HepG2 (cell line): ENCODE results near the gene WDR59. TPM values are rescaled to one million over a fixed set of nuclear protein-coding genes. Genes with fewer than 3 reads are reported as not detected.

ENCODE experiments used
- AKAP8 ChIP-seq: sonication (generic); formaldehyde crosslinking; IDR thresholded peaks from 2 replicates; pipeline ENCODE4 v1.5.1; 2020; ENCODE audit warnings: mild to moderate bottlenecking, missing genetic modification reagents
- BRF2 ChIP-seq: sonication (generic); formaldehyde crosslinking; IDR thresholded peaks from 2 replicates; pipeline ENCODE4 v1.8.1; 2022; ENCODE audit warnings: mild to moderate bottlenecking, missing genetic modification reagents
- CEBPZ ChIP-seq: IDR thresholded peaks from 2 replicates; pipeline ENCODE4 v1.6.1; 2012; ENCODE audit warnings: low read length, improper control_type of control experiment
- ELF1 ChIP-seq: sonication (generic); formaldehyde crosslinking; IDR thresholded peaks from 2 replicates; pipeline ENCODE4 v1.4.0; 2020; ENCODE audit warnings: missing genetic modification reagents
- GZF1 ChIP-seq: sonication (generic); formaldehyde crosslinking; IDR thresholded peaks from 2 replicates; pipeline ENCODE4 v1.5.1; 2020; ENCODE audit warnings: mild to moderate bottlenecking, missing genetic modification reagents
- HDAC2 ChIP-seq: sonication (generic); formaldehyde crosslinking; IDR thresholded peaks from 2 replicates; pipeline ENCODE4 v1.4.0; 2020; ENCODE audit warnings: missing genetic modification reagents
- KLF6 ChIP-seq: IDR thresholded peaks from 2 replicates; pipeline ENCODE4 v1.8.0; 2016; ENCODE audit warnings: missing biosample characterization, missing genetic modification reagents
- KMT2B ChIP-seq: IDR thresholded peaks from 2 replicates; pipeline ENCODE4 v1.6.1; 2016; ENCODE audit warnings: missing genetic modification reagents, missing compliant biosample characterization
- NFRKB ChIP-seq: fragments of 450-650 bp; IDR thresholded peaks from 2 replicates; pipeline ENCODE4 v1.6.1; 2017
- NRL ChIP-seq: sonication (generic); formaldehyde crosslinking; IDR thresholded peaks from 2 replicates; pipeline ENCODE4 v1.5.0; 2020; ENCODE audit warnings: missing genetic modification reagents, mild to moderate bottlenecking, moderate library complexity, borderline replicate concordance
- POLR2AphosphoS2 ChIP-seq: IDR thresholded peaks from 2 replicates; pipeline ENCODE4 v1.6.1; 2011; ENCODE audit warnings: low read depth, low read length, improper control_type of control experiment
- SMARCE1 ChIP-seq: fragments of 450-650 bp; IDR thresholded peaks from 2 replicates; pipeline ENCODE4 v1.6.1; 2017; ENCODE audit warnings: borderline replicate concordance
- SRSF9 ChIP-seq: fragments of 200-400 bp; formaldehyde crosslinking; IDR thresholded peaks from 2 replicates; pipeline ENCODE4 v1.6.1; 2018; ENCODE audit warnings: borderline replicate concordance, mild to moderate bottlenecking, low read depth, low read length; ENCODE audit not compliant: insufficient read depth, poor library complexity, severe bottlenecking
- TBP ChIP-seq: sonication (generic); formaldehyde crosslinking; IDR thresholded peaks from 2 replicates; pipeline ENCODE4 v1.5.0; 2020; ENCODE audit warnings: missing genetic modification reagents
- TGIF2 ChIP-seq: IDR thresholded peaks from 2 replicates; pipeline ENCODE4 v1.6.1; 2016; ENCODE audit warnings: control low read depth, missing compliant biosample characterization
- TMF1 ChIP-seq: sonication (generic); formaldehyde crosslinking; IDR thresholded peaks from 2 replicates; pipeline ENCODE4 v1.8.1; 2022; ENCODE audit warnings: low read depth, missing genetic modification reagents
- YEATS2 ChIP-seq: sonication (generic); formaldehyde crosslinking; IDR thresholded peaks from 2 replicates; pipeline ENCODE4 v1.4.0; 2020; ENCODE audit warnings: missing genetic modification reagents, borderline replicate concordance
- ZBTB7B ChIP-seq: sonication (generic); formaldehyde crosslinking; IDR thresholded peaks from 2 replicates; pipeline ENCODE4 v1.4.0; 2020; ENCODE audit warnings: missing genetic modification reagents
- ZHX1 ChIP-seq: sonication (generic); formaldehyde crosslinking; IDR thresholded peaks from 2 replicates; pipeline ENCODE4 v1.8.1; 2022; ENCODE audit warnings: low read depth, mild to moderate bottlenecking, missing genetic modification reagents
- ZNF333 ChIP-seq: sonication (generic); formaldehyde crosslinking; IDR thresholded peaks from 2 replicates; pipeline ENCODE4 v1.4.0; 2020; ENCODE audit warnings: mild to moderate bottlenecking, missing genetic modification reagents, borderline replicate concordance
- ZNF343 ChIP-seq: sonication (generic); formaldehyde crosslinking; IDR thresholded peaks from 2 replicates; pipeline ENCODE4 v1.4.0; 2020; ENCODE audit warnings: mild to moderate bottlenecking, missing genetic modification reagents
- ZNF446 ChIP-seq: sonication (generic); formaldehyde crosslinking; IDR thresholded peaks from 2 replicates; pipeline ENCODE4 v1.5.0; 2020; ENCODE audit warnings: mild to moderate bottlenecking, missing genetic modification reagents
- ZNF546 ChIP-seq: sonication (generic); formaldehyde crosslinking; conservative IDR thresholded peaks from 2 replicates; pipeline ENCODE4 v1.8.1; 2023; ENCODE audit warnings: mild to moderate bottlenecking, missing genetic modification reagents
- ZNF564 ChIP-seq: sonication (generic); formaldehyde crosslinking; IDR thresholded peaks from 2 replicates; pipeline ENCODE4 v1.8.1; 2023; ENCODE audit warnings: mild to moderate bottlenecking, missing genetic modification reagents
- polyA plus RNA-seq, 8 experiments: library from polyadenylated mRNA; depleted of rRNA in 3 of 8; stranded (reverse) in 7 of 8; unstranded in 1 of 8; fragments of >200 nt; fragmentation: Illumina TruSeq in 4 of 8; extraction: Trizol in 4 of 8; gene quantifications; 2 replicates each; pipeline versions ENCODE4 v1.2.1 to v1.2.3, GENCODE V29; 2011 to 2016; ENCODE audit warnings: low read depth in 4 of 8, missing spikeins in 1 of 8, mixed read lengths in 1 of 8; ENCODE audit not compliant: insufficient read depth in 1 of 8
- total RNA-seq, 5 experiments: library from RNA; depleted of rRNA; stranded (reverse); fragments of >200 nt; fragmentation: Illumina TruSeq; extraction: Trizol; gene quantifications; 2 replicates each; pipeline ENCODE4 v1.2.3, GENCODE V29; 2016; ENCODE audit warnings: low read depth in 1 of 5

WDR59 gene
- total and polyA plus RNA-seq, 2 of the 13 experiments (the other 11 are each of a cell fraction or from before 2014, with no cell fraction given), result 65.2 to 306 TPM

- TF ChIP-seq ZHX1 (CRISPR knock-in tag) (peak; percentile 6; the same call in 1 of the 2 replicates), ZBTB7B (CRISPR knock-in tag) (peak; percentile 17; the same call in 1 of the 2 replicates), SRSF9 (no peak), POLR2AphosphoS2 (no peak), BRF2 (CRISPR knock-in tag) (no peak), KLF6 (CRISPR knock-in tag) (no peak; the same call in 1 of the 2 replicates), GZF1 (CRISPR knock-in tag) (no peak), TMF1 (CRISPR knock-in tag) (no peak), NFRKB (no peak), TGIF2 (CRISPR knock-in tag) (peak; percentile 79; the same call in 1 of the 2 replicates), NRL (CRISPR knock-in tag) (no peak), YEATS2 (CRISPR knock-in tag) (0 out of 2 replicates have a peak, but pooled peaks have one; percentile 35), ZNF343 (CRISPR knock-in tag) (no peak), KMT2B (no peak), SMARCE1 (no peak), ZNF333 (CRISPR knock-in tag) (peak; percentile 59; the same call in 1 of the 2 replicates), ZNF564 (no peak), CEBPZ (no peak), ZNF546 (CRISPR knock-in tag) (no peak), ZNF446 (CRISPR knock-in tag) (no peak), TBP (CRISPR knock-in tag) (0 out of 2 replicates have a peak, but pooled peaks have one; percentile 31), AKAP8 (CRISPR knock-in tag) (0 out of 2 replicates have a peak, but pooled peaks have one; percentile 55), ELF1 (CRISPR knock-in tag) (peak; percentile 34; the same call in 1 of the 2 replicates), HDAC2 (CRISPR knock-in tag) (peak; percentile 91; the same call in 1 of the 2 replicates)
These were observed 6.9 kb upstream of the WDR59 start (continued) for GRCh38 chr16:74991593-74992403.
